Stimulated activated CD4-positive, alpha-beta T cell treated with anti-CD3 and anti-CD28 coated beads, Interleukin-1b, Interleukin-23, amount 100 ng/mL, for 48 hours (primary cell): ENCODE results near the gene ANKRD12.
"Not testable (repeated sequence)": the region's sequence is repeated elsewhere in the genome, so short reads cannot be mapped to it uniquely, and the experiment has no call there.

Source experiments
- DNase-seq: peaks from one replicate; pipeline ENCODE4 v3.0.0-alpha.2; 2020

ANKRD12 gene

DNA sequence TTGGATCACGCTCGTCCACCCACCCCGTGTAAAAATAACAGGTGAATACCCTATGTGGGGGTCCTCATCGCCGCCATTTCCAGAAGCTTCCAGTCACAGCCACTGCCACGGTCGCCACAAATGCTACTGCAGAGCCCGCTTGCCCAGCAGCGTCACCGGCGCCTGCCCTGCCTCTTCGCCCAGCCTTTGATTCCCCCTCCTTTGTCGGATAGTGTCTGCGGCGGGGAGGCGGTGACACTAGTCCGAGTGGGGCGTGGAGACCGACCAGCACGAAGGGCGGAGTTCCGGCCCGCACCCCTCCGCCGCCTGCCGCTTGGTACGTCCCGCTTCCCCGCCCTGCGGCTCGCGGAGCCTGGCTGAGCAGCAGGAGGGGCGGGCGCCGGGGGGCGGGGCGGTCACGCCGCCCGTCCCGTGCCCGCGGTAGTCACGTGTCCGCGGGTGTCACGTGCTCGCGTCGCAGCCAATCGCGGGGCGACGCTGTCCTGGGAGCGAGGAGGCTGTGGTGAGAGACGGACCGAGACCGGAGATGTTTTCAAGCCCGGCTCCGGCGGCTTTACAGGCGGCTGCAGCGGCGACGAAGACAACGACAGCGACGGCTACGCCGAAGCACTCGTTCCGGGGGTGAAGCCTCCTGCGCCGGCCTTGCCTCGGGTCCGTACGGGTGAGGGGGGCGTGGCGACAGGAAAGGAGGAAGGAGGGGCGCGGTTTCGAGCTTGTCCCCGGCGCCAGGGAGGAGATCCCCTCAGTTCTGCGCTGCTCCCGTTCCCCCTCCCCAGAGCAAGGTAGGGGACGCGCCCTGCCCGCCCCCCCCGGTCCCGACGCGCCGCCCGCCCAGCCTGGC, at the start of gene ANKRD12:
ANKRD12 (plus strand) TSS at position 467 of the 841 bp plus-strand sequence. CDS start 45,652 bp downstream, outside the sequence.
- DNase-seq: peak; percentile 97

DNA sequence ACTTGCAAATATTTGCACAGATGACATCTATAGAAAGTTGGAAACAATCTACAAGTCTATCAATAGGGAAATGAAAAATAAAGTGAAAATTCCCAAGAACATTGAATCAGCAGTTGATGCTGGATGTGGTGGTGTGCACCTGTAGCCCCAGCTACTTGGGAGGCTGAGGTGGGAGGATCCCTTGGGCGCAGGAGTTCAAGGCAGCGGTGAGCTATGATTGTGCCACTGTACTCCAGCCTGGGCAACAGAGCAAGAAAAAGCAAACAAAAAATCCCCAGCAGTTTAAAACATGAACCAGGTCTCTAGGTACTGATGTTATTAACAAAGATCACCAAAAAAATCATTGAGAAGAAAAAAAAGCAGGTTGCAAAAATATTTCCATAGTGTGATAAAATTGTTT, 49.4 kb upstream of the ANKRD12 start:
- no peak for DNase-seq

- DNase-seq: no peak
Measured at GRCh38 chr18:9088252-9088651, 48.3 kb upstream of the ANKRD12 start.

- not testable (repeated sequence) for DNase-seq
Measured at GRCh38 chr18:9088727-9089126, 47.9 kb upstream of the ANKRD12 start.

GRCh38 chr18:9090578-9090977, 46.0 kb upstream of the ANKRD12 start:
- DNase-seq: no peak

GRCh38 chr18:9091066-9091476, 45.5 kb upstream of the ANKRD12 start:
- DNase-seq: peak; percentile 61

DNA sequence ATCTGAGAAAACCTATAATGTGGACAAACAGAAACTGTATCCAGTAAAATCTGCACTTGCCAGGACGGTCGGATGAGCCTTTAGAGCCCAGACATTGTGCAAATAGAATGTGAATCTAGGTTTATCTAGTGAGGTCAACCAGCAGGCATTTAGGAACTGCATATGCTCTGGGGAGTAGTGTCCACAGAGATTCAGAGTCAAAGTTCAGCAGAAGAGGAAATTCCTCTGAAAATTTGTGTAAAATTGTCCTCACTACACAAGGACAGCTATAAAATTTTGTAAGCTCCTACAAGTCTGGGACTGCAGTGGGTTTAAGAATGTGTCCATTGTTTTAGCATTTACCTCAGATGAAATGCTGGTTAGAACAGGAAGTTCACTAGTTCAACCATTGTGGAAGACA, 43.9 kb upstream of the ANKRD12 start:
- DNase-seq: no peak

DNA sequence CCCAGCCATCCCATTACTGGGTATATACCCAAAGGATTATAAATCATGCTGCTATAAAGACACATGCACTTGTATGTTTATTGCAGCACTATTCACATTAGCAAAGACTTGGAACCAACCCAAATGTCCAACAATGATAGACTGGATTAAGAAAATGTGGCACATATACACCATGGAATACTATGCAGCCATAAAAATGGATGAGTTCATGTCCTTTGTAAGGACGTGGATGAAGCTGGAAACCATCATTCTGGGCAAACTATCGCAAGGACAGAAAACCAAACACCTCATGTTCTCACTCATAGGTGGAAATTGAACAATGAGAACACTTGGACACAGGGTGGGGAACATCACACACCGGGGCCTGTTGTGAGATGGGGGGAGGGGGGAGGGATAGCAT, 43.5 kb upstream of the ANKRD12 start:
- DNase-seq: not testable (repeated sequence)

DNA sequence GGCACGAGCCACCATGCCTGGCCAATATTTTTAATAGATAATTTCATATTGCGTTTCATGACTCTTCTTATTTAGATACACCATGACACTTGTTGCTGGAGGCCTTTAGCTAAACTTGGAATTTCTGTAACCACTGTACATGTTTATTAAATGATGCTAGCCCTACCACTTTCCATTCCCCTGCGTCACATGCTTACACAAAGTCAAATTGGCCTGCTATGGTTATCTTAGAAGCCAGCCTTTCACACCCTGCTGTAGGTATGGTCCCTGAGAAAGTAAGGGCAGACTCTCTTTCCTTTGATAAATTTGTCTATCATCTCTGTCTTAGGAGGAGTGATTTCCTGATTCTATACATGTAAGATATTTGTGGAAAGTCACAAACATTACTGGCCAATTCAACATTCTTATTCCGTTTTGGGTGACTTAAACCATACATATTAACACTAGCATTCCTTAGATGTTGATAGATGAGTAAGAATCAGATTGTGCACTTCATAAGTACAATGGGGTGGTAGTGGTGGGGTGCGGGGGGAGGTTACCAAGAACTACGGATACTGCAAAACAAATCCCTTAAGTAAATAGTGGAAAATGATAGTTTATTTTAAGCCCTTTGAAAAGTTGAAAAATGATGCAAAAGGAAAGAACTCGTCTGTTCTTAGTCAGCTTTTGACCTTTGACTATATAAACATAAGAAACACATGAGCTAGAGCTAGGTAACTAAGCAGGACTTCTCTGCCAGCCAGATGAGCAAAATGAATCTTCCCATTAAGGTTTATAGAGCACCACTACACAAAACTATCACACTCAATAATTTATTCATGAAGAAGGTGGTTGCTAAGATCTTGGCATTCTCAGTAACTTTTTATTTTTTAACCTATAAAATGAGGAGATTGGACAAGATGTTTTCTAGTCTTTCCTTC, 42.0 kb upstream of the ANKRD12 start:
- DNase-seq: peak; percentile 83

GRCh38 chr18:9095297-9096006, 41.1 kb upstream of the ANKRD12 start:
- peak; percentile 80 for DNase-seq

DNA sequence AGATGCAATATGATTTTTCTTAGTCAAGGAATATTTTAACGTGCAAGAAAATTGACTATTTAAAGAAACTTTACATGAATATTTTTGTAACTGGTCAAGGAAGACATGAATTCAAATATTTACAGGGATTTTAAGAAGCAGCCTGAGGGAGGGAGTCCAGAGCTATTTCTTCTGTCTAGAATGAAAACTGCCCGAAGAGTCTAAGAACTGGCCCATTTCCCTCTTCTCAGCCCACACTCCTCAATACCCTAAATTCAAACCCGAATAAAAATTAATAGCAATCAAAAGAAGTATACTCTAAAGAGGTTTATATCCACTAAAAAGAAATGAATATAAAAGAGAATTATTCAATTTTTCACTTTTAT, 40.6 kb upstream of the ANKRD12 start:
- DNase-seq: no peak

DNA sequence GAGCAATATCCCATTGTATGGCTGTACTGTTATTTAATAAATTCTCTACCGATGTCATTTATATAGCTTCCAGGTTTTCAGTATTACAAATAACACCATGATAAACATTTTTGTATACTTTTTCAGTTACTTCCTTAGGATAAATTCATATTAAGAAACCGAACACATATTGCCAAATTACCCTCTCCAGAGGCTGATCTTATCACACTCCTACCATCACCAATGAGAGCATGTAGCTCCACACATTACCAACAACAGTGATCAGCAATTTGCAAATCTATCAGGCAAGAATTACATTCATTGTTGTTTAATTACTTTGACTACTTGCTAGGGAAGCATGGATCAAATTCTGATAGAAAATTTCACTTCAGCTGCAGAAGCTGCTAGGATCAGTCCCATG, 39.9 kb upstream of the ANKRD12 start:
- no peak for DNase-seq

DNA sequence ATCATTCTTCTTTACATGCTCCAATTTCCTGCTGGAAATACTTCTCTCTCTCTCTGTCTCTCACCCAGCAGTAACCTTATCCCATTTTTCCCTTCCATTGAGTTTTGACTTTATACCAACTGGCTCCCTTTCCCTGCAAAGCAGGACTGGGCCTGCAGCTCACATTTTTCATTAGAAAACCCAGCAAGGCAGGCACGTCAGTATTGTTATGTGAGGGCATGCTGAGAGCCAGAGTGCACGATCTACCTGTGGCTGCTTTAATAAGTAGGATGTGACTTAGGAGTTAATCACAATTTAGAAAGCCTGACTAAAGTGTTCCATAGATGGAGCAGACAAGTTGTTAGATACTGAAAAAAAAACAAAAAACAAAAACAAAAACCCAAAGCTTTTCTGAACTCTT, 39.2 kb upstream of the ANKRD12 start:
- peak; percentile 35 for DNase-seq

DNA sequence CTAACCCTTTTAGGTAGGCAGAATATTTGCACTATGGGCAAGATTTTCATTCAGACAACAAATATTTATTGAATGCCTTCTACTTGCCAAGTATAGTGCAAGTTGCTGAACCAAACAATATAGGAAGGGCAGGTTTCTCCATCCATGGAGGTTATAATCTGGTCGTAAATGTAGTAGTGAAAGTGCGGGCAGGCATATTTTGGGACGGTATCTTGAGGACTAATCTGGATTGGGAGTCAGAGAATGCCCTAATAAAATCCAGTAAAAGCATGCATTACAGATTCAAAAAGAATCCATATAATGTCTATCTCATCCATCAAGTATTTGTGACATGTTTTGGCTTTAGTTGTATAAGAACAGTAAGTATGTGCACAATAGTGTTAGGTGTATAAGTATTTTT, 35.8 kb upstream of the ANKRD12 start:
- DNase-seq: no peak

GRCh38 chr18:9101730-9102507, 34.7 kb upstream of the ANKRD12 start:
- DNase-seq: no peak

- peak; percentile 98 for DNase-seq
Measured at GRCh38 chr18:9102508-9103375, 33.8 kb upstream of the ANKRD12 start, which contains the start of gene NDUFV2. Gene NDUFV2 (plus strand): TSS chr18:9102699. CDS start chr18:9102744, 45 bp downstream.

DNA sequence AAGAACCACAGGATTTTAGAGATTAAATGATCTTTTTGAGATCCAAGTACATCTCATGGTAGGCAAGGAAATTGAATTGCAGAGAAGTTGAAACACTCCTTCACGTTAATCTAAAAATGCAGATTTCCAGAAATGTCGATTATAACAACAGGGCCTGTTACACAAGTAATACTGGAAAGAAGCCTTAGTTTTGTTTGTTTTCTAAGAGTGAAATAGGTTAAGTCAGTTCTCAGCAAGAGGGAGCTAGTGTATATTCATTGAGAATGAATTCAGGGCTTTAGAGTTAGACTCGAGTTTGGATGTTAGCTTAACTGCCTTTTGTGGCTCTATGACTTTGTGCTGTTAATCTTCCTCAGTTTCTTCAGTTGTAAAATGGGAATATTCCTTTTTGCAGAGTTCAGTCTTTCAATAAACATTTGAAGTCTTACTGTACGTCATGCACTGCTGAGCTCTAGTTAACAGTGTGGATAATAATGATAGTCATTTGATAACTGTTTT, 33.2 kb upstream of the ANKRD12 start:
- DNase-seq: no peak

- DNase-seq: no peak
Measured at GRCh38 chr18:9104244-9104901, 32.2 kb upstream of the ANKRD12 start.

GRCh38 chr18:9105420-9105819, 31.2 kb upstream of the ANKRD12 start:
- no peak for DNase-seq

DNA sequence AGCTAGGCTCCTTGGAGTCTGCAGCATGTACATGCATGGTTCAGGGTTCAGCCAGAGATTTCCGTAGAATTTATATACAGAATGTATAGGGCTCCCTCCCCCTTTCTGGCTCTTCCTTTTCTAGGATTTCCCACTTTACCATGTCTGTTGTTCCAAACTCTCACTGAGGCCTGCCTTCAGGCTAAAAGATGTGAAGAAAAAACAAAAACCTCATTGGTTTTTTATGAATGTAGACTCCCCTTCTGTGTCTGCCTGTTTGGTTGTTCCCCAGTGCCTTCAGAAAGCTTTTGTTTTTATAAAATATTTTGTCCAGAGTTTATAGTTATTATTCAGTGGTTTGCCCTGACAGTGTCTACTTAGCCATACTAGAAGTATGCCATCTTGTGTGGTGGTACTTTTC, 30.5 kb upstream of the ANKRD12 start:
- DNase-seq: no peak
